ENCODE results near the gene TCTN3. TPM values are rescaled to one million over a fixed set of nuclear protein-coding genes. Genes with fewer than 3 reads are reported as not detected.
A peak's percentile ranks its signal among the peaks of the same experiment; 100 is the strongest.

TCTN3 gene
- total and polyA plus RNA-seq, 2 of the 13 experiments (the other 11 are each of a cell fraction or from before 2014, with no cell fraction given): 53.3 to 60.0 TPM

GRCh38 chr10:95640891-95641315 lies 52.8 kb downstream of the TCTN3 start (continued):
- no peak for TF ChIP-seq PTBP1 (IDR thresholded peaks at IDR 0.05; ENCODE audit: low read depth, low read length, poor library complexity, severe bottlenecking)
- TF ChIP-seq HOXA5 (CRISPR knock-in tag; IDR thresholded peaks at IDR 0.05): peak; percentile 84
- no peak for TF ChIP-seq ZSCAN29 (CRISPR knock-in tag; conservative IDR thresholded peaks at IDR 0.05)
- TF ChIP-seq ZNF607 (CRISPR knock-in tag; IDR thresholded peaks at IDR 0.05; ENCODE audit: borderline replicate concordance): no peak
- TF ChIP-seq LCORL (IDR thresholded peaks at IDR 0.05): no peak
- peak; percentile 88 for TF ChIP-seq LCORL (CRISPR knock-in tag; IDR thresholded peaks at IDR 0.05)
- TF ChIP-seq ZNF614 (CRISPR knock-in tag; IDR thresholded peaks at IDR 0.05; ENCODE audit: borderline replicate concordance): peak; percentile 86; the same call in 1 of the 2 replicates
- 0 out of 2 replicates have a peak, but pooled peaks have one; percentile 7 for TF ChIP-seq ZNF652 (CRISPR knock-in tag; IDR thresholded peaks at IDR 0.05; ENCODE audit: borderline replicate concordance, low read depth)
- TF ChIP-seq EEA1 (CRISPR knock-in tag; IDR thresholded peaks at IDR 0.05; ENCODE audit: borderline replicate concordance): no peak
- TF ChIP-seq ZNF367 (CRISPR knock-in tag; IDR thresholded peaks at IDR 0.05; ENCODE audit: borderline replicate concordance): no peak
- TF ChIP-seq MAF1 (CRISPR knock-in tag; IDR thresholded peaks at IDR 0.05; ENCODE audit: borderline replicate concordance): no peak
- TF ChIP-seq, protein P1, sequence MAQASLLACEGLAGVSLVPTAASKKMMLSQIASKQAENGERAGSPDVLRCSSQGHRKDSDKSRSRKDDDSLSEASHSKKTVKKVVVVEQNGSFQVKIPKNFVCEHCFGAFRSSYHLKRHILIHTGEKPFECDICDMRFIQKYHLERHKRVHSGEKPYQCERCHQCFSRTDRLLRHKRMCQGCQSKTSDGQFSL (CRISPR knock-in tag; IDR thresholded peaks at IDR 0.05): no peak
- no peak for TF ChIP-seq ZSCAN12 (CRISPR knock-in tag; IDR thresholded peaks at IDR 0.05)
- peak; percentile 34; the same call in 1 of the 2 replicates for TF ChIP-seq SPEN (CRISPR knock-in tag; IDR thresholded peaks at IDR 0.05; ENCODE audit: low read depth)
- TF ChIP-seq NKX3-1 (CRISPR knock-in tag; IDR thresholded peaks at IDR 0.05): no peak
- peak; percentile 76; the same call in 1 of the 2 replicates for TF ChIP-seq ZMYM2 (CRISPR knock-in tag; IDR thresholded peaks at IDR 0.05)
- TF ChIP-seq GABPA (IDR thresholded peaks at IDR 0.05; ENCODE audit: low read depth, low read length): no peak
- no peak; the same call in 1 of the 2 replicates for TF ChIP-seq GABPA (CRISPR knock-in tag; IDR thresholded peaks at IDR 0.05; ENCODE audit: low read depth)
- TF ChIP-seq, protein P2, sequence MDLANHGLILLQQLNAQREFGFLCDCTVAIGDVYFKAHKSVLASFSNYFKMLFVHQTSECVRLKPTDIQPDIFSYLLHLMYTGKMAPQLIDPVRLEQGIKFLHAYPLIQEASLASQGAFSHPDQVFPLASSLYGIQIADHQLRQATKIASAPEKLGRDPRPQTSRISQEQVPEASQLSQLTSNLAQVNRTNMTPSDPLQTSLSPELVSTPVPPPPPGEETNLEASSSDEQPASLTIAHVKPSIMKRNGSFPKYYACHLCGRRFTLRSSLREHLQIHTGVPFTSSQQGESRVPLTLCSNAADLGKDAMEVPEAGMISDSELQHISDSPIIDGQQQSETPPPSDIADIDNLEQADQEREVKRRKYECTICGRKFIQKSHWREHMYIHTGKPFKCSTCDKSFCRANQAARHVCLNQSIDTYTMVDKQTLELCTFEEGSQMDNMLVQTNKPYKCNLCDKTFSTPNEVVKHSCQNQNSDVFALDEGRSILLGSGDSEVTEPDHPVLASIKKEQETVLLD (CRISPR knock-in tag; IDR thresholded peaks at IDR 0.05; ENCODE audit: low read depth): no peak
- no peak; the same call in 1 of the 2 replicates for TF ChIP-seq HMG20B (CRISPR knock-in tag; conservative IDR thresholded peaks at IDR 0.05)
- 0 out of 2 replicates have a peak, but pooled peaks have one; percentile 42 for TF ChIP-seq MIER3 (CRISPR knock-in tag; IDR thresholded peaks at IDR 0.05; ENCODE audit: borderline replicate concordance)
- no peak for TF ChIP-seq NONO (IDR thresholded peaks at IDR 0.05)
- peak; percentile 80 for TF ChIP-seq NONO (CRISPR knock-in tag; conservative IDR thresholded peaks at IDR 0.05)
- TF ChIP-seq, protein P3, sequence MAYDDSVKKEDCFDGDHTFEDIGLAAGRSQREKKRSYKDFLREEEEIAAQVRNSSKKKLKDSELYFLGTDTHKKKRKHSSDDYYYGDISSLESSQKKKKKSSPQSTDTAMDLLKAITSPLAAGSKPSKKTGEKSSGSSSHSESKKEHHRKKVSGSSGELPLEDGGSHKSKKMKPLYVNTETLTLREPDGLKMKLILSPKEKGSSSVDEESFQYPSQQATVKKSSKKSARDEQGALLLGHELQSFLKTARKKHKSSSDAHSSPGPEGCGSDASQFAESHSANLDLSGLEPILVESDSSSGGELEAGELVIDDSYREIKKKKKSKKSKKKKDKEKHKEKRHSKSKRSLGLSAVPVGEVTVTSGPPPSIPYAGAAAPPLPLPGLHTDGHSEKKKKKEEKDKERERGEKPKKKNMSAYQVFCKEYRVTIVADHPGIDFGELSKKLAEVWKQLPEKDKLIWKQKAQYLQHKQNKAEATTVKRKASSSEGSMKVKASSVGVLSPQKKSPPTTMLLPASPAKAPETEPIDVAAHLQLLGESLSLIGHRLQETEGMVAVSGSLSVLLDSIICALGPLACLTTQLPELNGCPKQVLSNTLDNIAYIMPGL (CRISPR knock-in tag; IDR thresholded peaks at IDR 0.05; ENCODE audit: borderline replicate concordance in 1 of 2, low read depth in 1 of 2): 0 out of 4 replicates have a peak, but pooled peaks have one; percentile 26 to 38
- peak; percentile 67; the same call in 1 of the 2 replicates for TF ChIP-seq KAT8 (CRISPR knock-in tag; IDR thresholded peaks at IDR 0.05)
- TF ChIP-seq ZNF414 (CRISPR knock-in tag; IDR thresholded peaks at IDR 0.05): no peak

Data from HepG2 (cell line).